Natural killer cell (primary cell): ENCODE data around the gene EIF2B2. TPM values are rescaled to one million over a fixed set of nuclear protein-coding genes. Genes with fewer than 3 reads are reported as not detected.

Source experiments
- ATAC-seq, 3 donors: fragments of 150-1000 bp in 2 of 3; fragments of 200-7000 bp in 1 of 3; cut with Tn5 transposase; 1 replicate in 1 of 3; 2 replicates in 2 of 3; pipeline ENCODE4 v1.10.0; 2021; ENCODE audit warnings: mild to moderate bottlenecking in 2 of 3, moderate library complexity in 2 of 3
- DNase-seq, 2 donors: peaks; one replicate each; pipeline versions ENCODE4 v3.0.0 to v3.0.0-alpha.2; 2013 to 2021; ENCODE audit warnings: mixed read lengths in 1 of 2
- H3K27ac ChIP-seq: one replicate; pipeline ENCODE4 v1.5.1; 2013; ENCODE audit warnings: mild to moderate bottlenecking, low read length
- H3K27me3 ChIP-seq: one replicate; pipeline ENCODE4 v1.6.1; 2013; ENCODE audit warnings: low read length; ENCODE audit not compliant: control insufficient read depth, insufficient read depth
- H3K36me3 ChIP-seq: one replicate; pipeline ENCODE4 v1.6.1; 2013; ENCODE audit warnings: low read length; ENCODE audit not compliant: control insufficient read depth, insufficient read depth
- H3K4me1 ChIP-seq: one replicate; pipeline ENCODE4 v1.6.1; 2013; ENCODE audit warnings: low read length; ENCODE audit not compliant: control insufficient read depth, insufficient read depth
- H3K4me3 ChIP-seq: one replicate; pipeline ENCODE4 v1.5.1; 2013; ENCODE audit warnings: low read length
- H3K9me3 ChIP-seq: one replicate; pipeline ENCODE4 v1.6.1; 2013; ENCODE audit warnings: low read length; ENCODE audit not compliant: control insufficient read depth, insufficient read depth
- H3K27ac Mint-ChIP-seq, 2 donors: one replicate each; pipeline ENCODE4 v1.8.0; 2022; ENCODE audit warnings: mild to moderate bottlenecking in 2 of 2, mixed read lengths in 2 of 2, moderate library complexity in 1 of 2
- H3K27me3 Mint-ChIP-seq, 2 donors: one replicate each; pipeline ENCODE4 v1.8.0; 2022; ENCODE audit warnings: low read depth in 2 of 2, mixed read lengths in 2 of 2
- H3K36me3 Mint-ChIP-seq: one replicate; pipeline ENCODE4 v1.8.0; 2022; ENCODE audit warnings: mixed read lengths
- H3K4me1 Mint-ChIP-seq, 2 donors: one replicate each; pipeline ENCODE4 v1.8.0; 2022; ENCODE audit warnings: mixed read lengths in 2 of 2
- H3K4me3 Mint-ChIP-seq: one replicate; pipeline ENCODE4 v1.8.0; 2022; ENCODE audit warnings: mild to moderate bottlenecking, moderate library complexity, mixed read lengths
- H3K9me3 Mint-ChIP-seq, 2 donors: one replicate each; pipeline ENCODE4 v1.8.0; 2022; ENCODE audit warnings: mixed read lengths in 2 of 2
- CTCF ChIP-seq: fragments of 200-600 bp; IDR thresholded peaks from one replicate; pipeline ENCODE4 v1.8.0; 2022; ENCODE audit warnings: antibody characterized with exemption
- WGBS: methylation state at CpG from one replicate; pipeline ENCODE4 v1.1.7; 2013; ENCODE audit warnings: missing lambda C conversion rate; ENCODE audit not compliant: insufficient coverage; 5-methylcytosine and 5-hydroxymethylcytosine counted together
- intact Hi-C: fragments of 100-400 bp; cut with micrococcal nuclease; formaldehyde crosslinking; loops from one replicate; pipeline ENCODE4 v1.14.2; 2022
- total RNA-seq, 4 donors: library from RNA; stranded (reverse); fragments of 120-200 nt in 1 of 4; gene quantifications; one replicate each; pipeline versions ENCODE4 v1.2.3 to v1.2.4, GENCODE V29; 2013 to 2022

Gene EIF2B2
- total RNA-seq, 3 donors from 2014 or later (not counting 1 experiment from before 2014, with no cell fraction given): 22.2 to 45.1 (median 31.2) TPM

GRCh38 chr14:74956280-74957072, 46.2 kb upstream of the EIF2B2 start:
- 95% methylated on average over 21 of the region's 24 CpGs for WGBS
- no peaks in the 10 kb centered on the region for H3K4me1 Mint-ChIP-seq

GRCh38 chr14:74959596-74960180, 43.0 kb upstream of the EIF2B2 start:
- TF ChIP-seq CTCF: no peak
- peaks cover 18% of the 10 kb centered on the region for H3K4me1 ChIP-seq
- 83% methylated on average over 5 of the region's 5 CpGs for WGBS

More at GRCh38 chr14:74956280-74957072, 46.2 kb upstream of the EIF2B2 start:
- Histone ChIP-seq H3K27ac (no peak overlapping the region), H3K36me3 (no peaks in the 10 kb centered on the region), H3K27me3 (peaks cover 8% of the 10 kb centered on the region), H3K9me3 (no peaks in the 10 kb centered on the region), H3K4me1 (peaks cover 10% of the 10 kb centered on the region), H3K4me3 (no peak overlapping the region)
- no peak overlapping the region for H3K27ac Mint-ChIP-seq
- H3K9me3 Mint-ChIP-seq: no peaks in the 10 kb centered on the region
- peak overlapping the region; percentile 5 for H3K4me3 Mint-ChIP-seq
- H3K27me3 Mint-ChIP-seq: peaks cover 0 to 7% of the 10 kb centered on the region in 2 donors
- ATAC-seq: no peak
- no peak for DNase-seq
- H3K36me3 Mint-ChIP-seq: no peaks in the 10 kb centered on the region
- intact Hi-C loops: no loop called here
- no peak for TF ChIP-seq CTCF

GRCh38 chr14:74960736-74961135, 42.0 kb upstream of the EIF2B2 start:
- H3K27me3 Mint-ChIP-seq: peaks cover 12 to 18% of the 10 kb centered on the region in 2 donors
- no peaks in the 10 kb centered on the region for H3K36me3 Mint-ChIP-seq
- no peak overlapping the region for H3K27ac Mint-ChIP-seq
- DNase-seq (no peak), ATAC-seq (no peak)
- H3K4me3 Mint-ChIP-seq: no peak overlapping the region
- TF ChIP-seq CTCF: no peak
- 89% methylated on average over 4 of the region's 4 CpGs for WGBS
- Histone ChIP-seq H3K27ac (no peak overlapping the region), H3K4me3 (no peak overlapping the region), H3K4me1 (peaks cover 11% of the 10 kb centered on the region), H3K9me3 (no peaks in the 10 kb centered on the region), H3K27me3 (no peaks in the 10 kb centered on the region), H3K36me3 (no peaks in the 10 kb centered on the region)
- peaks cover 0 to 17% of the 10 kb centered on the region in 2 donors for H3K4me1 Mint-ChIP-seq
- intact Hi-C loops: no loop called here
- H3K9me3 Mint-ChIP-seq: no peaks in the 10 kb centered on the region

More at GRCh38 chr14:74959596-74960180, 43.0 kb upstream of the EIF2B2 start:
- Histone ChIP-seq H3K27ac (no peak overlapping the region), H3K4me3 (no peak overlapping the region), H3K36me3 (no peaks in the 10 kb centered on the region), H3K27me3 (peaks cover 6% of the 10 kb centered on the region), H3K9me3 (no peaks in the 10 kb centered on the region)
- H3K4me1 Mint-ChIP-seq: peaks cover 0 to 17% of the 10 kb centered on the region in 2 donors
- peaks cover 12 to 18% of the 10 kb centered on the region in 2 donors for H3K27me3 Mint-ChIP-seq
- DNase-seq (no peak), ATAC-seq (no peak)
- intact Hi-C loops: no loop called here
- no peak overlapping the region for H3K27ac Mint-ChIP-seq
- no peak overlapping the region for H3K4me3 Mint-ChIP-seq
- H3K36me3 Mint-ChIP-seq: no peaks in the 10 kb centered on the region
- no peaks in the 10 kb centered on the region for H3K9me3 Mint-ChIP-seq
